HG02970 (cell line): Measurements from ENCODE around the gene PRMT9.

ENCODE experiments used
- ATAC-seq: cut with Tn5 transposase; IDR thresholded peaks from one replicate; pipeline ENCODE4 v1.9.1; 2021; ENCODE audit warnings: mild to moderate bottlenecking, moderate library complexity, moderate number of reproducible peaks; ENCODE audit not compliant: unreplicated experiment, low FRiP score

PRMT9 gene

DNA sequence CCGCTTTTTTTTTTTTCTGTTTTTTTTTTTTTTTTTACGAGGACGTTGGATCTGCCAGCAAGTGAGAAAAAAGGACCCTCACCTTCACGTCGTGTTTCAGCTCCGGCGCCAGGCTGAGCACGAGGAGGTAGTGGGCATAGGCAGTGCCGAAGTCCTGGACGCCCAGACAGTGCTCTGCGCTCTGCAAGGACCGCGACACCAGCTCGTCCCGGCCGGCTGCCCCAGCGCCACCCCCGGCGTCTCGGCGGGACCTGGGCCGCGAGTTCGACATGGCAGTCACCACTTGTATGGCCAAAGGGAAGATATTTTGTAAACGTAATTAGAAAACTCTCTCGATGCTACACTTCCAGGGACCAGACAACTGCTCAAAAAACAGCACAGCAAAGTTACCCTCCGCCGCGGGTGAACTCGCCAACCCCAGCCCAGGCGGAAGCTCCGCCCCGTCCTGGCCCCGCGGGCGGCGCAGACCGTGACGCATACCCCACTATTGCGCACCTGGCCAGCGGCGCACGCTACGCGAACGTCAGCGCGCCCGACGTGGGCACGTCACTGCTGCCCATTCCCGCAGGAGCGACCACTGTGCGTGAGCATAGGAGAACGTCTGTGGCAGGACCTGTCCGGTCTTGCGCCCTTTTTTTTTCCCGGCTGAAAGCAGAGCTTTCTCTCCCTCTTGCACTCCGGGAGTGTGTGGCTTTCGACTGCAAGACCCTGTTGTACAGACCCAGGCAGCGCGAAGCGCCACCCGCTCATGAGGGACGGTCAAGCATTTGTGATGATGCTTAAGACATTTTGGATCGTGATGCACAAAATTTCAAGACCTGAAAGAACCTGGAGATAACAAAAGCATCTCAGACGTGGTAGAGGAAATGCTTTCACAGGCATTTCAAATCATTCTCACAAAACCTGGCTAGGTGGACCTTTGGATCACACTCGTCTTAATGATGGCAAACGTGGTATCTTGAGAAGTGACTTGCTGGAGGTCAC is at the start of gene PRMT9:
PRMT9 (minus strand) TSS at position 447 of the 984 bp plus-strand sequence; CDS start at position 271, 176 bp downstream.
- ATAC-seq = peak; percentile 99

DNA sequence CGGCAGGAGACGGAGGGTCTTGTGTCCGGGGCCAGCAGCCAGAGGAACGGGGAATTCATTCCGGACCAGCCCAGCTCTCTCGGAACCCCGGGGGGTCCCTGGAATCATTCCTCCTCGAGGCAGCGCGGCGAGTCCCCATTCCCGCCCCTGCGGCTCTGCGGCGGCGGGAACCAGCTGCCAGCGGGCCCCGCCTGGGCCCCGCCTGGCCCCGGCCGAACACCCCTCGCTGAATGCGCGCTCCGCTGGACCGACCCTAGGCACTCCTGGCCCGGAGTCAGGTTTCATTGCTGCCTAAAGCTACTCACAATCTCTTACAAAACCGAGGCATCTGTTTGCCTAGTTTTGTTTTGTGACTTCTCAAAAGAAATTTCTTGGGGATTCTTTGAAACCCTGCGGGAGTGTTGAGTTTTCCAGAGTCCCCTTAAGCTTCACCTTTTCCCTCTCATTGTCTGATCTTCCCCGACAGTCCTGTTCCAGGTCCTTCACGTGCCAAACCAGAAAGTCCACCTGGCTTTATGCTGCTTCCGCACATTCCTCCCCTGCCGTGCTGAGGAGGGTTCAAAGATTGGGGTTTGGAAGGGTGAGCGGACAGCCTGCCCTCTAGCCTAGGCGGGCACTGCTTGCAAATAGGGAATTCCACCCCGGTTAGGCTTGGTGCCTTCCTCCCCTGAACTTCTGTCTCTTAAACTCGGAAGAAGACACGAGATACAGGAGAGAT is 48.7 kb upstream of the PRMT9 start:
- peak; percentile 25 for ATAC-seq

DNA sequence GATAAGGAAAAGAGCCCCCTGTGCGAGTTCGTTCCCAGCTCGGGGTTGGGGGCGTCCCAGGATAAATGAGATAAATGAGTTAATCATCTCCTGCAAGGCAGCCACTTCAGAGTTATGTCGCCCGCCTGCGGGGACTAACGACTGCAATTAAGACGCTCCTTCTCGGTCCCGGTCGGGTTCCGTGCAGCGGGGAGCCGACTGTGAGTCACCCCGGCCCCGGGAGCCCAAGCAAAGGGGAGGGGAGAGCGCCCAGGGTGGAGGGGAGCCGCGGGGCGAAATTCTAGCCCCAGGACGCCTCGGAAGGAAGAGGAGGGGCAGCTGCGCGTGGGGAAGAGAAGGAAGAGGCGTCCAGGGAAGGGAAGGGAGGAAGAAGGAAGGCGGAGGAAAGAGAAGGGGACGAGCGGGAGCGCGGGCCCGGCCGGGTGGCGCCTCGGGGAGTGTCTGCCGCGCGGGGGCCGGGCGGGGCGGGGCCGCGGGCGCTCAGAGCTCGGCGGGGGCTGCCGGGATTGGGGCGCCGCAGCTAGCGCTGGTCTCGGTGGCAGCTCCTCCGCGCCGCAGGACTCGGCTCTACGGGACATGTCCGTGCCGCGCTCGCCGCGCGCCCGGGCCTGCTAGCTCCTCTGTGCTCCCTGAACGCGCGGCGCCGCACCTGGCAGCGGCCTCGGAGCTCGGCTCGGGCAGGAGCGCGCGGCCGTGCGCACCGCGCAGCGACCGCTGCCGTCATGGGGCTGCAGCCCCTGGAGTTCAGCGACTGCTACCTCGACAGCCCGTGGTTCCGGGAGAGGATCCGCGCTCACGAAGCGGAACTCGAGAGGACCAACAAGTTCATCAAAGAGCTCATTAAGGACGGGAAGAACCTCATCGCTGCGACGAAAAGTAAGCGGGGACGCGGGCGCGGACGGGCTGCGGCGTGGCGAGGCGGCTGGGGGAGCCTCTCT is 47.9 kb upstream of the PRMT9 start, which contains the start of gene ARHGAP10:
ARHGAP10 (plus strand) TSS at position 509 of the 938 bp plus-strand sequence; CDS start at position 723, 214 bp downstream.
- ATAC-seq = peak; percentile 57

DNA sequence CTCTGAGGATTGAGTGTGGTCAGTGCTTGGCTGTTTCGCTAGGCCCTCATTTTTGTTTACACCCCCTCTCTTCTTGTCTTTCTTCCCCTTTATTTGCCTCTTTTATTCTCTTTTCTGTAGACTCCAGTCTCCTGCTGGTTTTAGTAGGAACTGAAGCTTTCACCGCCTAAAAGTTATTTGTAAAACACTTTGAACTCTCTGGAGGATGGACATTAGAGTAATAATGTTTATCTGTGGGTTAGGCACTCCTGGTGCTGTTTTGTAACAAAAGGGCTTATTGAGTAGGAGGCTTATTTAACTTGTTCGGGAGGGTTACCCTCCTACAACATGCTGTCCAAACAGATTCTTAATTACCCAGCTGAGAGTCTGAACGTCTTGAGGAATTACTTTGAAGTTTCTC is 46.4 kb upstream of the PRMT9 start:
- ATAC-seq = no peak

DNA sequence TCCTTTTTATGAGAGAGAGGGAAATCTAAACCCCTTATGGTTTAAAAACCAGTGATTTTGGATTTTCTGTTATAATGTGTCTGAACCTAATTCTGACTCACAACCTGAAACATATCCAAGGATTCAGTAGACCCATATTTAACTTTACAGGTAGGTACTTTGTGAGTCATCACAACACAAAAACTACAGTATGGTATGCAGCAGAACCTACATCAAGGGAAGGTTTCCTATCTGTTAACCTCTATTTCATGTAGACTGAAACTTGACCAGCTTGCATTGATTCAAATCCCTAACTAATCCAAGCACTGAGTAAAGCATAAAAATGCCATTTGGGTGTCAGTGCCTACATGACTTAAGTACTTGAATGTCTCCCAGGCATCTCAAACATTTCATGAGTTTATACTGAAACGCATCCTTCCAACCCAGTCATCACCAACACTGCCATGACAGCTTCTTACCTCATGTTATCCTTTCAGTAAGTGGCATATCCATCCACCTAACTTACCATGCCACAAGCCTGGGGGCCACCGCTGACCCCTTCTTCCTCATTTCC is 43.6 kb upstream of the PRMT9 start:
- no peak for ATAC-seq

DNA sequence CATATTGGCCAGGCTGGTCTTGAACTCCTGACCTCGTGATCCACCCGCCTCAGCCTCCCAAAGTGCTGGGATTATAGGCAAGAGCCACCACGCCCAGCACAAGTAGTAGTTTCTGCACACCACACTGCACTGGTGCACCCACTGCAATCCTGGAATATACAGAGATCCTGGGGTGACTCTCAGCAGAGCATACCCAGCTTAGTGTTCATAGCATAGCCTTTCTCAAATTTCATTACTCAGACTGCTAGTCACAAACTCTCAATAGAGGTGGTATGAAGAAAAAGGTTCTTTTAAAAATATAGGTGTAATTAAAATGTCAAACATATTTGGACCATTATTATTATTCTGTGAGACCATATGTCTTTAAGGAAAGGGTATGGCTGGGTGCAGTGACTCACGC is 41.7 kb upstream of the PRMT9 start:
- ATAC-seq = no peak

DNA sequence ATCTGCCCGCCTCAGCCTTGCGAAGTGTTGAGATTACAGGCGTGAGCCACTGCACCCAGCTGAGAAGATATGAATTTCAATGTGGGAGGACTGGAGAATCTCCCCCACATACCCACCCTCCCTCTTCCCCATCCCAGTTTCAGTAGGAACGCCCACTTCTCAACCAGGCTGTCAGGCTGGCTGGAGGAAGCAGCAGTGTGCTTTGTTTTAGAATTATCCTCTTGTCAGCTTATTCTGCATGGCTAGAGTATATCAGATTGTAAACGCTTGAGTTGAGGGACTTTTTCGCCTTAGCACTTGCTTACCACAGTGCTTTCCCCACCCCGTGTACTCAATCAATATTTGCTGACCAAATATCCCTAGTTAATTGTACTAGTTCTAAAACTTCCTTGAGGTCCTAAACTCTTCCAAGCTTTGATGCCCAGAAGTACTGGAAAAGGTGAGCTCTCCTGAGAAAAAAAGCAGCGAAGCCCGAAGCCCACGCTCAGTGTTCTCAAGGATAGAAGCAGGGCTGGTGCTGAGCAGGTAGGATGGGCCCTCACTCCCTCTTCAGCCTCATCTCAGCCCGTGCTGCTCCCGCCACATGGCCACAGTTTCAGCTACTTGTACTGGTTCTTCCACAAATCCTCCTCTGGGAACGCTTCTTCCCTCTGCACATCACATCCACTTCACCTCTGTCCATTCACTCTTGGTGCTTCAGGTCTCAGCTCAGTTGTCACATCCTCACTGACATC is 40.7 kb upstream of the PRMT9 start:
- no peak for ATAC-seq

DNA sequence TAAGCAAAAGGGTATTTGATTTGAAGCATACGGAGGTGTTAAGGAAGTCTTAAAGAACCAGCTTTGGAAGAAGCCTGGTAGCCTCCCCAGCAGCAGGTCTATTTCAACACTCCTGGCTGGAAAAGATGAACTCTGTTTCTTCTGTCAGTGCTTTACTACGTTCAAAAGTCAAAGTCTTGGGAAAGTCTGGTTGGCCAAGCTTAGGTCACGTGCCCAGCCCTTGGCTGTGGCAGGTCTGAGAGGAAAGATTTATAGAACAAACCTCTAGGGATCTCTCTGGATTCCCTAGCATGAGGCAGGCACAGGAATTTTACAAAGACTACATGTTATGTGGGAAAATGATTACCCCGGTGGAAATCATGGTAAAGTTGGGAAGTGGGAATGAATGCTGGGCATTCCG is 39.4 kb upstream of the PRMT9 start:
- ATAC-seq = no peak

DNA sequence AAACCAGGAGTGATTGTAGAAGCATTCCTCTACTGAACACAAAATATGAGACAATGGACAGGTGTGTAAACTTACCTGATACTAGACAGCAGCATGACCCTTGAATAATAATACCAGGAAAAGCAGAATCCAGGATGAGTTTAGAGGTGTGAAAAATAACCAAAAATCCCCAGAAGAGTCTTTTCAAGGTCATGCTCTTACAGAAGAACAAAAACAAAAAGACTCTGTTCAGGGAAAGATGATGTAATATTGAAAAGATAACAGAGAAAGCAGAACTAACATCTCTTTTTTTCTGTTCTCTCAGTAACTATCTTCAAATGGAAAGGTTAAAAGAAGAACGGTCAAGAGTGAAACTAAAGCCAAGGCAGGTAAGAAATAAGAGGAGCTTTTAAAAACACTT is 33.9 kb upstream of the PRMT9 start:
- peak; percentile 63 for ATAC-seq

DNA sequence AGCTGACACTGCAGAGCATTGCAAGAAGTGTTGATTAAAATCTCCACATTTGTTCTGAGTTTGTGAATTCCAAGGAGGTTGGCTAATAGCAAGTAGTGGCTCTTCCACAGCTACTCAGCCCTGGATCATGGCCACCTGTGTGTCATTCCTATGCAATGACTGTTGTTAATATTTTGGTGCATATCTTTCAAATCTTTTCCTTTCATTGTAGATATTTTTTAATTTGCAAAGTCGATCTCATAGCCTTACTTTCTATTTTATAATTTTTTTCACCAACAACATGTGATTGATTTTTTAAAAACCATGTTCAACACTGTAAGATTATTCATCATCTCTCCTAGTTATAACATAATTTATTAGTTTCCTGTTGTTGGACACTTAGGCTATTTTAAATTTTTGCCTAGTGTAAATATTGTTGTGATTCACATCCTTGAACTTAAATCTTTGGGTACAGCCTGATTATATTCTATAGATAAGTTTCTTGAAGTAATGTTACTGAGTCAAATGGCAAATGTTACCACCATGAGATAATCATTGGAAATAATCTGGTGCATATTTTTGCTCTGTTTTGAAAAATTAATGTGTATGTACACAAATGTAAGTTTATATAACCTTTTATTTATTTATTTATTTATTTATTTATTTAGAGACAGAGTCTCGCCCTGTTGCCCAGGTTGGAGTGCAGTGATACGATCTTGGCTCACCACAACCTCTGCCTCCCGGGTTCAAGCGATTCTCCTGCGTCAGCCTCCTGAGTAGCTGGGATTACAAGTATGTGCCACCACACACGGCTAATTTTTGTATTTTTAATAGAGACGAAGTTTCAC is 30.8 kb upstream of the PRMT9 start:
- ATAC-seq = no peak

DNA sequence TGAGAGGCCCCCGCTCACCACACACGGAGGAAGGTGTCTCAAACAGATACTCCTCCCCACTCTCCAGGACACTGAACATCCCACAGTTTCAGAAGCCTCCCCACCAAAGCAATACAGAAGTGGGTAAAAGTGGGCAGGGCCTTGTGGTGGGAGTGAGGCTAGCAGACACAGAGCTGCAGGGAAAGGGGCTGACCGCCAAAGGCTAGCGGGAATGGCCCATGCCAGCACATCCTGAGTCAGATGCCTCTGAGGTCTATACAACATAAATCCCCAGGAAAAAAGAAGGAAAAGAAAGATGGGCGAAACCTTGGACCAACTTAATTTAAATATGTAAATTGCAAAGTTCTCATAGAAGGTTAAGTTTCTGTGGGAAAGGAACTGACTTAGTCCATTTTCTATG is 26.0 kb upstream of the PRMT9 start:
- ATAC-seq = no peak

DNA sequence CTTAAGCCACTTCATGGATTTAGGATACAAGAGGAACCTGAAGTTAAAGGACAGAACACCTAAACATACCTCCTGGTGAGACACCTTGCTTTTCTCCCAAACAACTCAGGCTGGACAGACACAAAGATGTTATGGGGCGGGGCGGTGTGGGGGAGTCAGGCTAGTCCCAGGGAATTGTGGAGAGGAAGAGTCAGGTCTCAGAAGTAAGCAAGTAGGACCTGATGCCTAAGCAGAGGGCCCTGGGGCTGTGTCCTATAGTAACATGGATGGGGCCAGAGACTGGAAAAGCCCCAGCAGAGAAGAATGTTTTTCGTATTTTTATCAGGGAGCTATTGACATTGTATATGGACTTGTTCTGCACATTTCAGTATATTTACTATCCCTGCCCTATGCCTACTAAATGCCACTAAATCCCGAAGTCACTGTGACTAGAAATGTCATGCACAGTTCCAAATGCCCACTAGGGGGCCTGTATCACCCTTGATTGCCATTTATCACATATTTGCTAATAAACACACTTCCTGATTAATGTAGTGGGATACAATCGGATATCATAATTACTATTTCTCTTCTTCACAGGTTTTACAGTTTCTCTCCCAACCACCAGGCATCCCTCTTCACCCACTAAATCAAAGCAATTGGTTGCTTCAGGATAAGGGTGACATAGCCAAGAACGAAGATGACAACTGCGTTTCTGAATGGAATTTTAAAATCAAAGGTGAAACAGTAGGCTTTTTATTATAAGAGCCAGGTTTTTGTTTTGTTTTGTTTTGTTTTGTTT is 24.1 kb upstream of the PRMT9 start:
- ATAC-seq = peak; percentile 52

DNA sequence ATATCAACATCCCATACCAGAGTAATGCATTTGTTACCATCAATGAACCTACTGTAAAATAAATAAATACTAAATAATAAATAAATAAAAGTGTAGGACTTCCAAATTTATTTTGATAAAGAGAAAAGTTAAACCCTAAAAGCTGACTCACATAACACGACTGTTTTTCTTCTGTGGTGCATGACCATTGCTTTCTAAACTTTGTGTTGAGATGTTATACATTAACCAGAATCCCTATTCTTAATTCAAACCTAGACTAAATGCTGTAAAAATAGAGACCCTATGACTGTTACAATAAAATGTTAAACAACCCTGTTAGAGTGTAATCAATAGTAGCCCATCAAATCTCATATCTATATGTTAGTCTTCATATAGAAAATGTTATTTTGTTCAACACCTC is 20.9 kb upstream of the PRMT9 start:
- no peak for ATAC-seq

DNA sequence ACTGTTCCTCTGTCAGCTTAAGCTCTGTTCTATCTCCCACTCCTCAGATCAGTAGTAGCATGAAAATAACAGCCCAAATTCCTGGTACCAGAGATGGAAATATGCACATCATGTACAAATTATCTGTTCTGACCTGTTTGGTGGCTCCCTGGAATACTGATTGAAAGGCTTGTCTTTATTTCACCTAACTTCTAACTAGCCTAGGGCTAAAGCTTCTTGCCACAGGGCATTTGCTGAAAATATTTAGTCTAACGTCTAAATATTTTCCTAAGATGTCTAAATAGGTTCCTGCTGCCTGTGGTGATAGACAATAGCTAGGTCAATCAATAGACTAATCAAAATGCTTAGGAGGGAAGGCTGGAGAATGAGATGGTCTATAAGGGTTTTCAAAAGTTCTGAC is 12.9 kb upstream of the PRMT9 start:
- ATAC-seq = no peak

DNA sequence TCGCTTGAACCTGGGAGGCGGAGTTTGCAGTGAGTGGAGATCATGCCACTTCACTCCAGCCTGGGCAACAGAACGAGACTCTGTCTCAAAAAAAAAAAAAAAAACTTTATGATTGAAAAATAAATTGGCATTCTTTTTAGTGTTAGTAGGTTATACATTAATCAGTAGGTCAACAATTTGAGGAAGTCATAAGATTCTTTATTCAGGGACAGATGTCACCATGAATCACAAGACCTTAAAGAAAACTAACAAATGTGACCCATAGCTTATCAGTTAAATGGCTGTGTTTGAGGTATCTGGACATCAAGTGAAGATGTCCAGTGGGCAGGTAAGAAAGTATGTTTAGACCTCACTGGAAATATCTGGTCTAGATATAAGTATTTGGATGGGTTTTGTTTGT is 9.3 kb upstream of the PRMT9 start:
- ATAC-seq = no peak

DNA sequence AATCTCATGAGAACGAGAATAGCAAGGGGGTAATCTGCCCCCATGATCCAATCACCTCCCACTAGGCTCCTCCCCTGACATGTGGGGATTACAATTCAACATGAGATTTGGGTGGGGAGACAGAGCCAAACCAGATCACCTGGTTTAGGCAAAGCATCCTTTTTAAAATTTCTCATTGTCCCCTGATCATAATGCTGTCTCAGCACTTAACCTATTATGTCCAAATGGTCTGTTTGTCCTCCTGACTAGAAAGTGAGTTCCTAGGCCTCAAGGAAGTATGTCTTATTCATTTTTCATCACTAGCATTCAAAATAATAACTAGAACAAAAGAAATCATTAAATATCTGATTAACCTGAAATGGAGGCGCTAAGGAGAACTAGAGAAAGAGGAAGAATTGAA is 7.9 kb upstream of the PRMT9 start:
- no peak for ATAC-seq

DNA sequence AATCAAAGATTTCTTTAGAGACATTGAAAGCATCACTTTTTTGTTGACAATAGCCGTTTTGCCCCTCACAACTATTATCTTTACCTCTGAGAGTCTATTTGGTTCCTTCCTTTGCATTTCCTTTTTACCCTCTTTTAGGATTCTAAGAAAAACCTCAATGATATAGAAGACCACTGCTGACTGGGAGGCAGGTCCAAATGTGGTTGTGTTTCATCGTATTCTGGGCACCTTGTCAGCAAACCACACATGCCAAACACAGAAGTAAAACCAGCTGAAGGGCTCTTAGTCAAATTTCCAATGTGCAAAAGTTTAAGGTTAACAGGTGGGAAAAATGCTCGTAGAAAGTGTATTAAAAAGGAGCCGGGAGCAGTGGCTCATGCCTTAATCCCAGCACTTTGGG is 5.1 kb upstream of the PRMT9 start:
- no peak for ATAC-seq

DNA sequence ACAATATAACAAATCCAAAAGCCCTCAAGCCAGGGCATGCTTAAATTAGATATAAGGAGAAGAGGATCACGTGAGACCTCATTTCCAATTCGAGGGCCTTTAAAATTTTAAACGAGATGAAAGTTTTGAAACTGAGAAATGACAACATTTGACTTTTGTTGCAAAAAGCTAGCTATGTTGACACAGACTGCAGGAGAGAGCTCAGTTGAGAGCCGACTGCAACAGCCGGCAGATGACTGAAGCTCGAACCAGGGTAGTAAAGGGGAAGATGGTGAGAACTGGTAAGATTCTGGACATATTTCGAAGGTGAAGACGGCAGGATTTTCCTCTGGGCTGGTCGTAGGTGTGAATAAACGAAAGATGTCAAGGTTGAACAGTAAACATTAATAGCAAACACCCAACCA is 773 bp downstream of the PRMT9 start:
- no peak for ATAC-seq
